ENCODE measurements around the gene KNSTRN.

The KNSTRN gene

GRCh38 chr15:40414816-40415215 is 32.3 kb downstream of the KNSTRN start:
- no peak for TF ChIP-seq EZH2phosphoT487 (conservative IDR thresholded peaks at IDR 0.05; ENCODE audit: low read length)
- TF ChIP-seq CTCF (IDR thresholded peaks at IDR 0.05; ENCODE audit: insufficient read depth, low read length, poor library complexity, severe bottlenecking) = no peak
- no peaks in the 10 kb centered on the region for H4K20me1 ChIP-seq (ENCODE audit: low read depth, low read length)
- H3K79me2 ChIP-seq (ENCODE audit: insufficient read depth, low read length) = no peaks in the 10 kb centered on the region
- no peaks in the 10 kb centered on the region for H3F3A ChIP-seq (ENCODE audit: insufficient read depth)
- no peak overlapping the region for H2AFZ ChIP-seq (ENCODE audit: low read depth, low read length, severe bottlenecking)
- H3K27ac ChIP-seq (ENCODE audit: low read depth, low read length) = no peak overlapping the region
- no peaks in the 10 kb centered on the region for H3K9me3 ChIP-seq (ENCODE audit: insufficient read depth, low read length)
- H3K27me3 ChIP-seq (ENCODE audit: low read length) = no peaks in the 10 kb centered on the region
- no peaks in the 10 kb centered on the region for H3K9me2 ChIP-seq (replicated peaks; ENCODE audit: insufficient read depth, low read length)
- no peak overlapping the region for H3K4me3 ChIP-seq (ENCODE audit: insufficient read depth, low read length, poor library complexity, severe bottlenecking)
- H3K4me2 ChIP-seq (ENCODE audit: low read depth, low read length, poor library complexity, severe bottlenecking) = no peak overlapping the region
- no peak overlapping the region for H3K9ac ChIP-seq (ENCODE audit: low read length)
- H3K36me3 ChIP-seq (ENCODE audit: low read length) = no peaks in the 10 kb centered on the region

- no peak overlapping the region for H2AFZ ChIP-seq (ENCODE audit: low read depth, low read length, severe bottlenecking)
- H3K9me2 ChIP-seq (replicated peaks; ENCODE audit: insufficient read depth, low read length) = no peaks in the 10 kb centered on the region
- no peaks in the 10 kb centered on the region for H3K27me3 ChIP-seq (ENCODE audit: low read length)
- no peak overlapping the region for H3K9ac ChIP-seq (ENCODE audit: low read length)
- no peak overlapping the region for H3K4me3 ChIP-seq (ENCODE audit: insufficient read depth, low read length, poor library complexity, severe bottlenecking)
- H3F3A ChIP-seq (ENCODE audit: insufficient read depth) = no peaks in the 10 kb centered on the region
- H3K4me2 ChIP-seq (ENCODE audit: low read depth, low read length, poor library complexity, severe bottlenecking) = no peak overlapping the region
- H4K20me1 ChIP-seq (ENCODE audit: low read depth, low read length) = no peaks in the 10 kb centered on the region
- no peak overlapping the region for H3K27ac ChIP-seq (ENCODE audit: low read depth, low read length)
- no peak for TF ChIP-seq EZH2phosphoT487 (conservative IDR thresholded peaks at IDR 0.05; ENCODE audit: low read length)
- no peaks in the 10 kb centered on the region for H3K36me3 ChIP-seq (ENCODE audit: low read length)
- no peaks in the 10 kb centered on the region for H3K9me3 ChIP-seq (ENCODE audit: insufficient read depth, low read length)
- no peaks in the 10 kb centered on the region for H3K79me2 ChIP-seq (ENCODE audit: insufficient read depth, low read length)
Observed at GRCh38 chr15:40415226-40415625, 32.7 kb downstream of the KNSTRN start.

GRCh38 chr15:40416056-40416455 is 33.5 kb downstream of the KNSTRN start:
- Histone ChIP-seq H3K9me2 (replicated peaks; ENCODE audit: insufficient read depth, low read length) (no peaks in the 10 kb centered on the region), H4K20me1 (ENCODE audit: low read depth, low read length) (no peaks in the 10 kb centered on the region), H2AFZ (ENCODE audit: low read depth, low read length, severe bottlenecking) (no peak overlapping the region), H3K27ac (ENCODE audit: low read depth, low read length) (no peak overlapping the region), H3F3A (ENCODE audit: insufficient read depth) (peaks cover 3% of the 10 kb centered on the region; the same call in 1 of the 2 replicates), H3K79me2 (ENCODE audit: insufficient read depth, low read length) (no peaks in the 10 kb centered on the region), H3K9ac (ENCODE audit: low read length) (no peak overlapping the region), H3K36me3 (ENCODE audit: low read length) (no peaks in the 10 kb centered on the region), H3K4me3 (ENCODE audit: insufficient read depth, low read length, poor library complexity, severe bottlenecking) (no peak overlapping the region), H3K4me2 (ENCODE audit: low read depth, low read length, poor library complexity, severe bottlenecking) (no peak overlapping the region), H3K9me3 (ENCODE audit: insufficient read depth, low read length) (no peaks in the 10 kb centered on the region), H3K27me3 (ENCODE audit: low read length) (no peaks in the 10 kb centered on the region)
- TF ChIP-seq EZH2phosphoT487 (conservative IDR thresholded peaks at IDR 0.05; ENCODE audit: low read length) (no peak), CTCF (IDR thresholded peaks at IDR 0.05; ENCODE audit: insufficient read depth, low read length, poor library complexity, severe bottlenecking) (no peak)

- Histone ChIP-seq H3K79me2 (ENCODE audit: insufficient read depth, low read length) (no peaks in the 10 kb centered on the region), H3K9me2 (replicated peaks; ENCODE audit: insufficient read depth, low read length) (no peaks in the 10 kb centered on the region), H3K9me3 (ENCODE audit: insufficient read depth, low read length) (no peaks in the 10 kb centered on the region), H2AFZ (ENCODE audit: low read depth, low read length, severe bottlenecking) (no peak overlapping the region), H3K27me3 (ENCODE audit: low read length) (no peaks in the 10 kb centered on the region), H3K36me3 (ENCODE audit: low read length) (no peaks in the 10 kb centered on the region), H3K4me3 (ENCODE audit: insufficient read depth, low read length, poor library complexity, severe bottlenecking) (no peak overlapping the region), H3K4me2 (ENCODE audit: low read depth, low read length, poor library complexity, severe bottlenecking) (no peak overlapping the region), H3K9ac (ENCODE audit: low read length) (no peak overlapping the region), H4K20me1 (ENCODE audit: low read depth, low read length) (no peaks in the 10 kb centered on the region), H3K27ac (ENCODE audit: low read depth, low read length) (no peak overlapping the region), H3F3A (ENCODE audit: insufficient read depth) (peaks cover 6% of the 10 kb centered on the region; the same call in 1 of the 2 replicates)
- TF ChIP-seq CTCF (IDR thresholded peaks at IDR 0.05; ENCODE audit: insufficient read depth, low read length, poor library complexity, severe bottlenecking) = no peak
- TF ChIP-seq EZH2phosphoT487 (conservative IDR thresholded peaks at IDR 0.05; ENCODE audit: low read length) = no peak
Observed at GRCh38 chr15:40418126-40418525, 35.6 kb downstream of the KNSTRN start.
